DMS 273 (cell line): ENCODE results near the gene SUPT7L.
"Not testable (repeated sequence)": the region's sequence is repeated elsewhere in the genome, so short reads cannot be mapped to it uniquely, and the experiment has no call there.

Source experiments
- DNase-seq: peaks from one replicate; lab custom pipeline; 2025; ENCODE audit not compliant: unreplicated experiment; lab: John Stamatoyannopoulos, UW

The SUPT7L gene

DNA sequence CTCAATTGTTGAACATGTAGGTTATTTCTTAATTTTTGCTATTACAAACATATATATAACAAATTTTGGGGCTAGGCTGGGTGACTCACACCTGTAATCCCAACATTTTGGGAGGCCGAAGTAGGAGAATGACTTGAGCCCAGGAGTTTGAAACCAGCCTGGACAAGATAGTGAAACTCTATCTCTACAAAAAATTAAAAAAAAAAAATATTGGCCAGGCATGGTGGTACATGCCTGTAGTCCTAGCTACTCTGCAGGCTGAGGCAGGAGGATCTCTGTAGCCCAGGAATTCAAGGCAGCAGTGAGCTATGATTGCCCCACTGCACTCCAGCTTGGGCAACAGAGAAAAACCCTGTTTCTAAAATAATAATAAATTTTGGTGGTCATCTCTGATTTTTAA is 23.8 kb upstream of the SUPT7L start:
- no peak for DNase-seq

DNA sequence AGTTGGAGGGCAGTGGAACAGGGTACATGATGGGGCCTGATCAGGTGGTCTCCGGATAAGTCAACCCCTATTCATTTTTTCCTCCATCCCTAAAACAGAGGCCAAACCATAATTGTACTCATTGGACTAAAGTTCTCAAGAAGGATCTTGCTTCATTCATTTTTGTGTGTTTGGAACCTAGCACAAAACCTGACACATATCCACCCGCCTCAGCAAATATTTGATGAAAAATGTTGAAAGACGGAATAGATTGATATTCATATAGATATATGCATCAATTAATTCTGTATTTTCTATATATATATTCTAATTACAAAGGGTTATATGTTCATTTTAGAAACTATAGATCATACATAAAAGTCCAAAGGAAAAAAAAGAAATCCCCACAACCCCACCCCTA is 22.2 kb upstream of the SUPT7L start:
- DNase-seq = no peak

DNA sequence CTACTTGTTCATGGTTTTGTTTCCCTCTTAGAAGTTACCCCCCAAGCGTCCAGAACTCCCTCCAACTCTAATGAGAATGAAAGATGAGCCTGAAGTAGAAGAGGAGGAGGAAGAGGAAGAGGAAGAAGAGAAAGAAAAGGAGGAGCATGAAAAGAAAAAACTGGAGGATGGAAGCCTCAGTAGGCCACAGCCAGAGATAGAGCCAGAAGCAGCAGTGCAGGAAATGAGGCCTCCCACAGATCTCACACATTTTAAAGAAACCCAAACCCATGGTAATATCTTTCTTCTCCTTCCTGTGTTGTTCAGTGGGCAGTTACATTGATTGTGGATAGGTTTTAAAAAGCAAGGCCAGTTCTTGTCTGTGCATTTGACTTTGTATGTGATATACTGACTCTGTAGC is 21.6 kb upstream of the SUPT7L start:
- DNase-seq = not testable (repeated sequence)

DNA sequence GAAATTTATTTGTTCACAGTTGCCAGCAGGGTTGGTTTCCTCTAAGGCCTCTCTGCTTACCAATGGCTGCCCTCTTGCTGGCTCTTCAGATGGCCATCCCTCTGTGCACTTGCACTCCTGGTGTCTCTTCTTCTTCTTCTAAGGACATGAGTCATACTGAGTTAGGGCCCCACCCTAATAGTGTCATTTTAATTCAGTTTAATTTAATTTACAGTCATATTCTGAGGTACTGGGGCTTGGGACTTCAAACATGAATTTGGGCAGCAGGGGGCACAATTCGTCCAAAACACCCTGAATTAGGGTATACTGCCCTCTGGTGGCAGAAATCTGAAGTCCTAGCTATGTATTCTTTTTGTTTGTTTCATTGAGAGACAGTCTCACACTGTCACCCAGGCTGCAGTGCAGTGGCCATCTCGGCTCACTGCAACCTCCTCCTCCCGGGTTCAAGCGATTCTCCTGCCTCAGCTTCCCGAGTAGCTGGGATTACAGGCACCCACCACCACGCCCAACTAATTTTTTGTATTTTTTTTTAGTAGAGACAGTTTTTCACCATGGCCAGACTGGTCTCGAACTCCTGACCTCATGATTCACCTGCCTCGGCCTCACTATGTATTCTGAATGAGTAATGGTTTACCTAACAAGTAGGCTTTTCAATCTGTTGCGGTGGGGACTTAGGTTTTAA is 20.1 kb upstream of the SUPT7L start:
- DNase-seq = peak; percentile 97

DNA sequence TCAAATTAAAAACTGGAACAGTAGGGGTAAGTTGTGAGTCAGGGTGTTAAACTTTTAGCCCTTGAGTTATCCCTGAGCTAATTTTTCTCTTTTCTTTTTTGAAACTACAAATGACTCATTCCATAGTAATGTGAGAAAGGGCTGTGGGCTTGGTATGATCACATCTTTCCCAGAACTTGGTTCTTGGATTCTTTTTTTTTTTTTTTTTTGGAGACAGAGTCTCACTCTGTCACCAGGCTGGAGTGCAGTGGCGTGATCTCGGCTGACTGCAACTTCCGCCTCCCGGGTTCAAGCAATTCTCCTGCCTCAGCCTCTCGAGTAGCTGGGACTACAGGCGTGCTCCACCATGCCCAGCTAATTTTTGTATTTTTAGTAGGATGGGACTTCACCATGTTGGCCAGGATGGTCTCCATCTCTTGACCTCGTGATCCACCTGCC is 18.9 kb upstream of the SUPT7L start:
- not testable (repeated sequence) for DNase-seq

DNA sequence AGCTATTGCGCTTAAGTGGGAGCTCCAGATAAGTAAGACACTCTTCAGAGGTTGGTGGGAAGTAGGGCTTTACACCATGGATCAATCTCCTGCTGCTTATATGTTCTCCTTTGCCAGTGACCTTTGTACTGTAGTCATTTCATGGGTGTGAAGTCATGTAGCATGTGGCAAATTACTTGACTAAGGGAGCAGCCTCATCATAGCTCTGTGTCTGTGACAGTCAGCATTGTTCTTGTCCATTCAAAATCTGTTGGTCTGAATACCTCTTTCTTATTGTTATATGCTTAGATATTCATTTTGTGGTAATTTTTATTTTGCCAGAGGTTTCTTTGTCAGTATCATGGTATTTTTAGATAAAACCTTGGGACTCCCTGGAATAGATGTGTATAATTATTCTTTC is 18.4 kb upstream of the SUPT7L start:
- DNase-seq = no peak

DNA sequence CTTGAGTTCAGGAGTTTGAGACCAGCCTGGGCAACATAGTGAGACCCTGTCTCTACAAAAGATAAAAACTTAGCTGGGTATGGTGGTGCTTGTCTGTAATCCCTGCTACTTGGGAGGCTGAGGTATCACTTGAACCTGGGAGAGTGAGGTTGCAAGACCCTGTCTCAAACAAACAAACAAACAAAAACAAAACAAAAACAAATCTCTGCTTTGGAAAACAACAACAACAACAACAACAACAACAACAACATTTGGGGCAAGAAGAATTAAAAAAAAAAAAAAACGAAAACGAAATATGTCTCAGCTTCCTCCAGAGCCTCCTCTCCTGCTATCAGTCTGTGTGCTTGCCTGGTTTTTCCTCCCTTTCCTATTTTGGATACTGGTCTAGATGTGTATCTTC is 17.2 kb upstream of the SUPT7L start:
- no peak for DNase-seq

DNA sequence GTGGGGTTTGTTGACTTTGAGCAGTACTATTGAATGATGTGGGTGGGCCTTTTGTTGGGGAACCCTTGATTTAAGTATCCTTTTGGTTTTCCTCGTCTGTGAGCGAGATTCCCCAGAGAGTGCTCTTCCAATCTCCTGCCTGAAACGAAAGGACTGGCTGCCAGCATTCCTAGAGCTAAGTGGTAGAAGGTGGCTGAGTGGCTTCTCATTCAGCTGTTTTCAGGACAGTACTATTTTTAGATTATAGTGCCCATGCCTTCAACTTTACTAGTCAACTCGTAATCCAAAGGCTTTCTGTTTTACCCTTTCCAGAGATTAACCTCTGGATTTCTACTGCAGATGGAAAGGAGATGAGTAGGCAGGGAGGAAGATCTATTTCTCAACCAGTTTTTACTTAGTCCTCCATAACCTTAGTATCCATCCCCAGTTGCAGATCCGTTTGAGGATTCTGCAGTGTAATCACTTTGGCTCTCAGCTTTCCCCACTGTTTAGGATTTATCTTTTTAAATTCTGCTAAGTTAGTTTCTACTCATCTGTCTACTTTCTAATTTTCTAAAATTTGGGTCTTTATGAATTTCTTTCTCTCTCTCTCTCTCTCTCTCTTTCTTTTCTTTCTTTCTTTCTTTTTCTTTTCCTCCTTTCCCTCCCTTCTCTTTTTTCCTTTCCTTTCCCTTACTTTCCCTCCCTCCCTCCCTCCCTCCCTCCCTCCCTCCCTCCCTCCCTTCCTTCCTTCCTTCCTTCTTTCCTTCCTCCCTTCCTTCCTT is 9.5 kb upstream of the SUPT7L start:
- no peak for DNase-seq

DNA sequence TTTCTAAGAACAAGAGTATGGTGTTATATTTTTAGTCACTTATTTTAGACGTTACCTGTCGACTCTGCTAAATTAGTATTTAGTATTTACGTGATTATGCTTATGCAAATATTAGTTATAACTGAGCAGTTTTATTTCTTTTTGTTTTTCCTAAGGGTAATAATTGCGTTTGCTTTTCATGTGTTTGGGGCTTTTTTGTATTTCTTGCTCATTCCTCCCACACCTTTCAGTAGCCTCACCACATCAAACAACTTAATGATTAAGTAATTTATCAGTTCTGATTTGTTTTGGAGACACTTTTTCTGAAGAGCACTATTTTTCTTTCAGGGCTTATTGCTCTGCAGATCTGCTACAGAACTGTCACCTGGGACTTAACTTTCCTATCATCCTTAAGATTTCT is 7.8 kb upstream of the SUPT7L start:
- no peak for DNase-seq

DNA sequence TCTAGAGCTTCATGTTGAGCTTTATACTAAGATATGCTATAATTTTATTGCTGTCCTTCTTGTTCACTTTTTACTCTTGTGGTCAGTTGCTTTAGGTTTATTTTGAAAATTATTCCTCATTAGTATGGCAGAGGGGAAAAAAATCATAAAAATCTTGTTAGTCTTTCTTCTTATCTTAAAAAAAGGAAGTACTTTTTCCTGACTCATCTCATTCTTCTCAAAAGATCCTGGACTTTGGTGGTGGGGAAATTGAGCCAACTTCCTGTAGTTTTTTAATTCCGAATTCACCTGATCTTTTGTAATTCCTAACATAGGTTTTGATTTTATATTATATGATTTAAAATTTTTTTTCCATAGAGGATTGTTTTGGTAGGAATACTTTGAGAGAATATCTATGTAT is 4.0 kb upstream of the SUPT7L start:
- DNase-seq = no peak

DNA sequence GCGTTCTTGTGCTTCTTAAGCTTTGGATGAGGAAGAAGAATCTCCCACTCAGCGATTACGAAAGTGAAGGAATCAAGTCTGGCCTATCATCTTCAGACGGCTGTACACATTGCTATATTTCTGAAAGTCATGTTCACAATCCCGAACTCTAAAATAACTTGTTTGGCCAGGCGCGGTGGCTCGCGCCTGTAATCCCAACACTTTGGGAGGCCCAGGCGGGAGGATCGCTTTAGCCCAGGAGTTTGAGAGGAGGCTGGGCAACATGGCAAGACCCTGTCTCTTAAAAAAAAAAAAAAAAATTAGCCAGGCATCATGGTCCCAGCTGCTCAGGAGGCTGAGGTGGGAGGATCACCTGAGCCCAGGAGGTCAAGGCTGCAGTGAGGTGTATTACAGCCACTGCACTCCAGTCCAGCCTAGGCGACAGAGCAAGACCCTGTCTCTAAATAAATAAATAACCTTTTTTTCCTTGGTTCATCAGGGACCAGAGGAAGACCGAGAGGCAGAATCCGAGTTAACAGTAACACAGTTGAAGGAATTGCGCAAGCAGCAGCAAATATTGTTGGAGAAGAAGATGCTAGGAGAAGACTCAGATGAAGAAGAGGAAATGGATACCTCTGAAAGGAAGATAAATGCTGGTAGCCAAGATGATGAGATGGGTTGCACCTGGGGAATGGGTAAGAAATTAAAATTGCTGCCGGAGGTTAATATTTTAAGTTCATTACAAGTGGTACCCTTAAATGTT is 1.4 kb upstream of the SUPT7L start:
- no peak for DNase-seq

DNA sequence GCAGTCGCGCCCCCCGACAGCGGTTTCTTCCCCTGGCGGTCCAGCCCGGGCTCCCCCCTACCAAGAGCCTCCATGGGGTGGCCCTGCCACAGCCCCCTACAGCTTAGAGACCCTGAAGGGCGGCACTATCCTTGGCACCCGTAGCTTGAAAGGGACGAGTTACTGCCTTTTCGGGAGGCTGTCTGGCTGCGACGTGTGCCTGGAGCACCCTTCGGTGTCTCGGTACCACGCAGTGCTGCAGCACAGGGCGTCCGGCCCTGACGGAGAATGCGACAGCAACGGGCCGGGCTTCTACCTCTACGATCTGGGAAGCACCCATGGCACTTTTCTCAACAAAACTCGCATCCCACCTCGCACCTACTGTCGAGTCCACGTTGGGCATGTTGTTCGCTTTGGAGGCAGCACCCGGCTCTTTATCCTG is 750 bp upstream of the SUPT7L start:
- DNase-seq = peak; percentile 61

DNA sequence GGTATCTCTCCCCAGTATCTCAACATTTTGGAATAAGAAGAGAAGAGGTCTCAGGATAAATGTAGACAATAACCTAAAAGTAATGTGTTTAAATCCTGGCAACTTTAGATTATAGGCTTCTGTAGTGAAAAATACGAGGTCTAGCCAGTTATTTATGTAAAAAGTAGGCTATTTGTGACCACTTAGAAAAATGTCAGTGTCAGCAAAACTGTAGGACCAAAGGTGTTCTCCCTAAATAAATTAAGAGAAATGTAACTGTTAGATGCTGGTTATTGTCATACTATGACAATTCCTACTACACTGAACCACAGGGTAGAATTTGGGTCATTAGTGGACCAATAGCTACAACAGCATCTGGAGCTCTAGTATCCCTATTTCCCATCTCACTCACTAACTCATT is 2.0 kb downstream of the SUPT7L start:
- no peak for DNase-seq

DNA sequence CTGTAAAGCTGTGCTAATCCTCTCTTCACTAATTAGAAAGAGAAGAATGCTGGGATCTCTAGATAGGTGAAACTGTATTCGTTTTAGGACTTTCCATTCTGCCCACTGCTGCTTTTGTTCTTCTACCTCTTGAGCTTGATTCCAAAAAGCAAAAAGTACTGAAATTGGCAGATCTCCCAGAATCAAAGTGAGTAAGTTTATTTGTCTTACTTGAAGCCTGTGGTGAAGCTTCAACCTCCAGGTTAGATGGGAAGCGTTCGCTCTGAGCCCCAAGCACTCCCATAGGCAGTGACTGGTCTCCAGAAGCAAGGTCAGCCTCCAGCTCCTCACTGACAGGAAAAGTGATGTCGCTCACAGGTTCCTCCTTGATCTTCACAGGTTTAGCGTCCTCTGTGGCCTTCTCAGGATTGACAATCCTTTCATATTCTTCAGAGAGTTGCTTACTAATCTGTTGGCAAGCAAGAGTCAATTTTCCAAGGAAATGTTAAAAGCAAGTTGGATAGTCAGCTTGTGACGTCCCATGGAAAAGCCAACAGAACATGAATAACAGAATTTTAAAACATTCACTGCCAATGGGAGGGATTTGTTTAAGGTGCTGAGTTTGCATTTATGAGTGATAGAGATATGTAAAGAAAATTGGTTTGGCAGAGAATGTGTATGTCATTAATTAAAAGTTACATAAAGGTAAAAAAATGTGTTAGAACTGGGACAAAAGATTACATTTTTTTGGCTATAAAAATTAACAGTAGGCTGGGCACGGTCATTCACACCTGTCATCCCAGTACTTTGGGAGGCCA is 8.1 kb downstream of the SUPT7L start:
- DNase-seq = no peak

DNA sequence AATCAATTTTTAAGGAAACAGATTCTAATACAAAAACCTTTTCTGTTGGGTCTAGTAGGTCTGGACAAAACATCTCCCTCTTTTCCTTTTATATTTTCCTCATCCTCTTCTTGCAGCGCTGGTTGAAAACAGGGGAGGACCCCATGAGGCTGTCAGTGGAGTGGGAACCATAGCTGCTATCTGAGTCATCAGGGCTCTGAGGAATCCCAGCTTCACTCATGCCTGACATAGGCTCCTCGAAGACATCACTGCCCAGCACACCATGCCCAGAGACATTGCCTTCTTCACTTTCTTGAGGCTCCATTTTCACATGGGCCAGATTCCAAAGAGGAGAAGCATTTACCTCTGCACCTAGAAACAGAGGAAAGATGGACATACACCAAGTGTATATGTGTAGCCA is 10.0 kb downstream of the SUPT7L start:
- no peak for DNase-seq

DNA sequence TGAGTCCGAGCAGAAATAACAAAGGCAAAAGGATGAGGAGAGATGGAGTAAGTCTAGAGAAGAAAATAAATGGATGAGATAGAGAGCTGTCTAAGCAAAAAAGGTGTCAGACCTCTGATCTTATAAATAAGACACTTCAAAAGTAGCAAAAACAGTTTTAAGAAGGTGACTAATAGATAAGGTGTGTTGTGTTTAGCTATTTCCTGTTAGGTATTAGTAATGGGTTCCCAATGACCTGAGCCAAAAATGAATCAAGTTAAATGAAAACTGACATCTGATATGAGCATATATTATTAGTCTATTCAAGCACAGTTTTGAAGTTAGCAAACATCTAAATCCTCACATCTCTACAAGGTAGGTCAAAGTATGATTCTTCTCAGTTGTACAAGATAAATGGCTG is 10.6 kb downstream of the SUPT7L start:
- no peak for DNase-seq

DNA sequence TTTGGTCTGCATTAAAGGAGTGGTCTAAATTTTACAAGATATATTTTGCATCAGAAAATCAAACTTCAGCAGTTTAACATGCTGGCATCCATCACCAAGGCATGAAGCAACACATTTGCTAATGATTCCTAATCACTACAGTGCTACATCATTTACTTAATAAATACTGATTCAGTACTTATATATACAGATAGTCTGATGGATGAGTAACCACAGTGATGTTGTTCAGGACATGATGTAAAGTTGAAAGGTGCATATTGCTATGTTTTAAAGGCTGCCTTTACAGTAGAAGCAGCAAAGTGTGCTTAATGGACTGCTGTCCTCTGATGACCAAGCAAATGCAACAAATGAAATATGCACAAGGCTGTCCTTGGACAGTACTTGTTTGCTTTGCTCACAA is 11.1 kb downstream of the SUPT7L start:
- DNase-seq = no peak

DNA sequence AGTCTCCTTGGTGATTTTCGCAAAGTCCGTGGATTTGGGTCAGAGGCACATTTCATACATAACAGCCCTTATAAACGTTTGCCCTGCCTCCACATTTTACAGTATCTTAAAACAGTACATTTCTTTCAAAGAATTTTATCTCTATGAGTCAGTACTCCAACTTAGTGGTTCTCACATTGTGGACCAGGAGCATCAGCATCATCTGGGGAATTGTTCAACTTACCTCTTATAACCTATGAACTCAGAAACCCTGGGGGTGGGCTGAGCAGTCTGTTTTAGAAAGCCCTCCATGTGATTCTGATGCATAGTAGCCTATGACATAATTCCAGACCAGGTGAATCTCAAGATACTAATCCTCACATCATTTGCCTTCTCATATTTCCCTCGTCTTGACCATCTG is 12.4 kb downstream of the SUPT7L start:
- peak; percentile 76 for DNase-seq

DNA sequence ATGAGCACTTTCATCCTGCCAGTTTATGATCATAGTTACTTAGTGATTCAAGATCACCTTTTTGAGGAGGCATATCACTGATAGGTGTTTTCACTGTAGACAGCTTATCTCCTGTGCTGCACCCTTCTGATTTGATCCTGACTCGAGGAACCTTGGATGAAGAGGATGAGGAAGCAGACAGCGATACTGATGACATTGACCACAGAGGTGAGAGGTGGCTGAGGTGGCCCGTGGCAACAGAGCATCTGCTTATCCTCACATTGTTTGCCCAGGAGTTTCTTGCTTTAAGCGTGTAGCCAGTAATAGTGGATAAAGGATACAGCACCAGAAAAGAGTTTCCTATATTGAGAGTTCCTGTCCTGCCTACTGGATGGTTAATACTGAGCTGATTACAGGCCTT is 15.7 kb downstream of the SUPT7L start:
- DNase-seq = no peak

DNA sequence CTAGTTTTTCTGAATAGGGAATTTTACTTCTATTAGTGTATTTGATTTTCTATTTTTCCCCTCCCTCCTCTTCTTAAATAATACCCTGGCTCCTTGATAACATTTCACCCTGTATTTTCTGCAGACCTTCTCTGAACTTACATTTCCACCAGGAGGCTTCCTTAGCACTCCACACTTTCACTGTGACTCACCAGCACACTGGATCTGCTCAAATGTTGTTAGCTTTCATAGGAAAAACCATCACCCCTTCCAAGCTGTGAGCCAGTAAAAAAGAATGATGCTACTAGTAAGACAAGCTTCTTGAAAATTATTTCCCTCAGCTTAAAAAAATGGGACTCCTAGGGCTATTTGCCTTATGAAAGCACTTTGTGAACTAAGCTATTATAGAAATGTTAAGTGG is 16.1 kb downstream of the SUPT7L start:
- no peak for DNase-seq

DNA sequence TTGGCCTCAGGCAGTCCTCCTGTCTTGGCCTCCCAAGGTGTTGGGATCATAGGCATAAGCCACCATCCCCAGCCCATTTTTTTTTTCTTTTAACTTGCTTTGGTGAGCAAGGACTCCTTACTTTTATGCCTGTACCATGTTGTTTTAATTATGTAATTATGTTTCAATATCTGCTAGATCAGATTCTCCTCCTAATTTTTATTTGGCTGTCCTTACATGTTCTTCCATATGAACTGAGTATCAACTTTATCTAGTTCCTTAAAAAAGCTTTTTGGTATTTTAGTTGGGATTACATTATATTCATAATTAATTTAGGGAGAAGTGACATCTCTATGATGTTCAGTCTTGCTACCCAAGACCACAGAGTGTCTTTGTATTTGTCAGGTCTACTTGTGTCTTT is 18.2 kb downstream of the SUPT7L start:
- no peak for DNase-seq
